Activated T-cell treated with anti-CD3 and anti-CD28 coated beads for 4 hours (primary cell): ENCODE measurements around the gene RASSF4.

Source experiments
- DNase-seq: peaks from one replicate; pipeline ENCODE4 v3.0.0-alpha.2; 2020

The RASSF4 gene

DNA sequence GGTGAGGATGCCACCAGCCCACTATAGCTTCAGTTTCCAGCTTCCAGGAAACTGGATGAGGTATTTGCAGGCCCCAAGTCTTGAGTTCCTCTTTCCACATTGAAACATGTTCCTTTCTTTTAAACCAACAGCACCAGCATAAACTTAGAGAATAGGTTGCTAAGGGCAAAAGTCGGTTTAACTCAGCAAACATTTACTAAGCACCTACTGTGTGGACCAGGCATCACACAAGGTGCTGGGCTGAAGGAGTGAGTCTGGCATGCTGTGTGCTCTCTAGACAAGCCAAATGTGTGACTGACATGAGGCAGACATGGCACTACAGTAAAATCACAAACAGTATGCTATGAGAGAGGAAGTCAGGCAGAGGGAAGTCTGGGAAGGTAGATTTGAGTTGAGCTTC, 11.0 kb upstream of the RASSF4 start:
- DNase-seq = no peak

DNA sequence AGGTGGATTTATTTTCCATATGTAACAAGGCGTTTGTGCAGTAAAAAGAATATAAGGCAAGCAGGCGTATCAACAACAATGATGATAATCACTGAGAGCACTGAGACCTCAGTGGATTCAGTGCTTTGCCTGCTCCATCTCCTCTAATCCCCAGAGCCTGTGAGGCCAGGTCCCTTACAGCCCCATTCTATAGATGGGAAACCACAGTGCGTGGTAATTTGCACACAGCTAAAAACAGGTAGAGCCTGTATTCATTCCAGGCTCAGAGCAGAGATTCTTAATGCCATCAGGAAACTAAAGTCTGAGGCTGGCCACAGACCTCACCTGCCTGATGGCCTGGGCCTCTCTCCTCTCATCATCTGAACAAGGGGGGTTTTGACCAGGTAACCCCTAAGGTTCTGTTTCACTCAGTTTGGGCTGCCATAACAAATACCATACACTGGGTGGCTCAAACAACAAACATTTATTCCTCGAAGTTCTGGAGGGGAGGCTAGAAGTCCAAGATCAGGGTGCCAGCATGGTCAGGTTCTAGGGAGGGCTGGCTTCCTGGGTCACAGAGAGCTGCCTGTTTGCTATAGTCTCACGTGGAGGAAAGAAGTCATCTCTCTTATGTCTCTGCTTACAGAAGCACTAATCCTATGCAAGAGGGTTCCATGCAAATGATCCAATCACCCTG, 10.3 kb upstream of the RASSF4 start:
- DNase-seq = no peak

DNA sequence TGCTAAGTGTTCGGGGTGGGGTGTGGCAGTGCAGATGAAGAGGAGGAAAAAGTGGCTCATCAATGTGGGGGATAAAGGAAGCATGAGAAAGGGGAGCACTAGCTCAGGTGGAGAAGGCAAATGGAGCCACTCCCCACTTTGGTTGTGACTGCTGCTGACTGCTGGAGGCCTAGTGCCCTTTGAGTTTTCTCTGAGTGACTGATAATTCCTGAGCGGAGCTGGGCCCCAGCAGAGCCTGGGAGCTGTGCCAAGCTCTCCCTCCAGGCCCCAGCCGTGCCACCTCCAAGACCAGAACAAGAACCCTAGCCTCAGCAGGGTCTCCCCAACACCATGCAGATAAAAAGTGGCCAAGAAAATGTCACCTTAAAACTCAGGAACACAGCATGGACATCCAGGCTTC, 9.7 kb upstream of the RASSF4 start:
- no peak for DNase-seq

DNA sequence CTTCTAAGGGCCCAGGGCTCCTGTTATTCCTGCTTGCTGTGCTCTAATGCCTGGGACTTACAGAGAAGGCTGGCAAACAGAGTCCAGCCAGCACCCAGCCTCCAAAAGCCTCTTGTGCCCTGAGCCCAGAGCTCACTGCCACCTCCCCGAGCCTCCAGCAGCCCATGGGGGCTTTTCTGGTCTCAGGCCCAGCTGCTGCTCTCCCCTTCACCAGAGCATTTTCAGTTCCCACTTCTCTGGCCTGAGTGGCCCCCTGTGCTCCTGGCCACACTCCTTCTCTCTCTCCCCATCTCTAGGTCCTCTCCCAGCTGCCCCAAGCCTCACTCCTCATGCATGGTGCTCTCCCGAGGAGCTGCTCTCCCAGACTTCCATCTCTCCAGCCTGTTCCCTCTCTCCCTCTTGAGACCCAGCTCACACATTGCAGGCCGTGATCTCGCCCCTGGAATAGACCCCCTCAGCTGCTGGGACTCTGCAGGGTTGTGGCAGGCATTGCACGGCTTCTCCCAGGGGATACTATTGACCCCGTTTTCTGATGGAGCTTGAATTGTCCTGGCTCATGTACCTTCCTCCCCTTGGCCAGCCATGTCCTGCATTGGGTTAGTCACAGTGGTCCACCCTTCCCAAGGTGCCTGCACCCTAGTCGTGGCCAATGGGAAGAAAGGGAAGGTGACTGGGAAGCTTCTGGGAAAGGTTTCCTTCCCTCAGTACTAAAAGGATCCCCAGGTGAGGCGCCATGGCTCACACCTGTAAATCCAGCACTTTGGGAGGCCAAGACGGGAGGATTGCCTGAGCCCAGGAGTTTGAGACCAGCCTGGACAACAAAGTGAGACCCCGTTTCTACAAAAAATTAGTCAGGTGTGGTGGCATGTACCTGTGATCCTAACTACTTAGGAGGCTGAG, 9.0 kb upstream of the RASSF4 start:
- no peak for DNase-seq

- no peak for DNase-seq
Measured at GRCh38 chr10:44951576-44952226, 7.9 kb upstream of the RASSF4 start.

DNA sequence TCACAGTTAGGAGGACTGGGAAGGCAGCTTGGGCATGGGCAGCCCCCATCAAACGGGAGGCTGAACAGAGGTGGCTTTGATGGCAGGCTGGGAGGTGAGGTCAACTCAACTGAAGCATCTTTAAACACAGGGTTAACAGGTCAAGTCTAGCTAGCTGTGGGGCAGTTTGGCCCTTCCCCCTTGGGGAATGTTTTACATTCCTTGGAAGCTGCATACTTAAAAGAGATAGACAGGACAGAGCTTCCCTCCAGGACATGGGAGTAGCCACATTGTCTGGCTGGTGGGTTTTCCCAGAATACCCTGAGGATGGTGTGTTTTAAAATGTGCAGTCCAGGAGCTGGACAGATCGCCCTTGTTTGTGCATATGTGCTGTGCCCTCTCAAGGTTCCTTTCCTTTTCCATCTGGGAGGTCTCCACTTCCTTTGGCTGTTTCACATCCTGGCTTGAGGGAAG, 6.8 kb upstream of the RASSF4 start:
- no peak for DNase-seq

DNA sequence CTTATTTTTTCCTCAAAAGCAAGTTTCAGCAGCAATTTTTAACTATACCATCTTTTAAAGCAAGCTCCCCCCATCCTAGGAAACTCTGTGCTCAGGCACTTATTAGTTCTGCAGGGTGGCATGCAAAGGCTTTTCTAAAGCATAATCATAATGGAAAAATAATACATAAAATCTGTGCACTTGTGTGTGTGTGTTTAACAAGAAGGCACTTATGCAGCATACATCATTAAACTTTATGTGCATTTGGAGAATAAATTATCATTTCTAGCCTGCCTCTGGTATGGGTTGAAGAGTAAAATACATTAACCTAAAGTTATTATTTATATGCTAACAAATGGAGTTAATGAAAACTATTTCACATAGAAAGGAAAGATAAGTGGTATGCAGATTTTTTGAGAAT, 5.6 kb upstream of the RASSF4 start:
- DNase-seq = no peak

- DNase-seq = no peak
Measured at GRCh38 chr10:44954962-44955361, 4.6 kb upstream of the RASSF4 start.

DNA sequence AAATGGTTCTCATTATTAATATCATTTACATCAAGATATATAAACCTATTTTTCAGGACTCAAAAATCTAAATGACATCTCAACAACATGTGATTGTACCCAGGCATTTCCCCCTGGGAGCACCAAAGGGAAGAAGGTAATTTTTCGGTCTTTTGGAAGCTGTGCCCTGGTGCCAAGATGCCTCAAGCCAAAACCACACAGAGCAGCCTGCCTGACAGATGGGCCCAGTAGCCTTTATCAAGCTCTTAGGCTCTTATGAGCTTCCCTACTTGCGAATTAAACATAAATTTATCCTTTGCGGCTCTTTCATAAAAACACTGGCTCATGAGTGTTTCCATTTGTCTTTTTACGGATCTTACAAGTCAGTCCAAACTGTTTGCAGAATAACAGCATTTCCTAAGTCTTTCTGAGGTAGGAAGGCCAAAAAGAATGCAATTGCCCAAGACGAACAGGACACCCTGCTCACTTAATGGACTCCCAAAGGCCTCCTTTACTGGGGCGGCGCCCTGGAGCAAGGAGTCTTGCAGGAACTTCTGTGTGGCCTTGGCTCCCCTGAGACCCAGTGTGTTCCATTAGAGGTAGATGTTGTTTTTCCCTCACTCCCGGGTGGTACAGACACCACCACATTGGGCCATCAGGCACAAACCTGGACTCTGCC, 4.1 kb upstream of the RASSF4 start:
- DNase-seq = no peak

- no peak for DNase-seq
Measured at GRCh38 chr10:44956226-44956625, 3.4 kb upstream of the RASSF4 start.

DNA sequence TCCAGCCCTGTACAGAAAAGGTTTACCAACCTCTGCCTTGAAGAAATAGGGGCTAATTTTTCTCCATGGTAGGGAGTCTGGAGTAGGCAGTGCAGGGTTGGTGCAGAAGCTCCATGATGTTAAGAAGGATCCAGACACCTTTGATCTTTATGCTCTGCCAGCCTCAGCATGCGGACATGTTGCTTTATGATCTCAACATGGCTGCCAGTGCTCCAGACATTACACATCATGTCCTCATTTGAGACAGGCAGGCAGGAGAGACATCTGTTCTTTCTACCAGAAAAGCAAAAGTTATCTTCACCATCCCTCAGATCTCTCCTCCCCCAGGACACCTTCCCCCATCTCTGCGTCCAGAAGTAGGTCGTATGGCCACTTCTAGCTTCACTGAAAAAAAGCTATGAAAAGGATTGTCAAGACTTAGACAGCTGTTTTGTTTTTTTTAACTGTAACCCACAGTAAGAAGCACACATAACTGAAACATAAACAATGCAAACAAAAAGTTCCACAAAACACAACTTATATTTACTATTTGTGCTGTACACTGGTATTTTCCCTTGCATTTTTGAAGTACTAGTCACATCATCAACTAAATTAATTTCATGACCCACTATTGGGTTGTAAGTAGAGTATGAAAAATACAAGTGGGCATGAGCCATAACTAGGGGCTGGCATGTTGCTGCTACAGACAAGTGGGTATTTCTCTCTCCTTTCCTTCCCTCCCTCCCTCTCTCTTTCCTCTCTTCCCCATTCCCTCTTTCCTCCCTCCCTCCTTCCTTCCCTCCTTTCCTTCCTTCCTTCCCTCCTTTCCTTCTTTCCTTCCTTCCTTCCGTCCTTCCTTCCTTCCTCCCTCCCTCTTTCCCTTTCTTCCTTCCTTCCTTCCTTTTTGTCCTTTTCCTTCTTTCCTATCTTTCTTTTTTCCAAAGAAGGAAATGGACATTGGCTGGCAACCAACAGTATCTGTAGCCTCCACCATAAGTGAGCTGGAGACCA, 2.6 kb upstream of the RASSF4 start:
- no peak for DNase-seq

GRCh38 chr10:44958196-44958897, 1.3 kb upstream of the RASSF4 start:
- DNase-seq = no peak

GRCh38 chr10:44958898-44959246, 730 bp upstream of the RASSF4 start:
- no peak for DNase-seq

DNA sequence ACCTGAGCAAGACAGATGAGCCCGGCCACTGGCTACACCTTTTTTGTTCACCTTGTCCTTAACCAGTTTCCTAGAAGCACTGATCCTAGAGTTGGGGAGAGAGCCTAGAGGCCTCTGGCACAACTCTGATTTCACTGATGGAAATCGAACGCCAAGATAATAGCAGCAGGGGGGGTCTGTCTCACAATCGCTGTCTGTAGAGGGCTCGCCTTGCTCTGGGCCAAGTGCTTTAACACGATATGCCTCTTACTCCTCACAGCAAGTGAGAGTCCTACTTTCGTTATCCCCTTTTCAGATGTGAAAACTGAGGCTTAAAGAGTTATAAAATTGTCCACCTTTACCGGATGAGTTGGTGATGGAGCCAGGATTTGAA, 472 bp downstream of the RASSF4 start:
- no peak for DNase-seq

- no peak for DNase-seq
Measured at GRCh38 chr10:44960482-44961229, 1.1 kb downstream of the RASSF4 start.

DNA sequence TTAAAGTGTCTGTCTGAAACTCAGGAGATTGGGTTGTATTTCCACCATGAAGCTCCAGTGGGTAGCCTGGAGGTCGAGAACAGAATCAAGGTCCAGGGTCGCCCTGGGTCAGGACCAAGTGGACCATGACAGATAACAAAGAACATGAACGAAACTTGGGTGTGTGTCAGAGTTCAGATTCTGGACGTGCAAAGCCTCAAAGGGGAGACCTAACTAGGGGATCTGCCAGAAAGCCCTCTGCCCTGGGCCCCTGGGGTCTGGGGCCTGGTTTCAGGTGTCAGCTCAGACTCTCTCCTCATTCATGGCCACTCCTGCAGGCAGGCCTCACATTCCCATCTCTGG, 1.6 kb downstream of the RASSF4 start:
- DNase-seq = no peak

DNA sequence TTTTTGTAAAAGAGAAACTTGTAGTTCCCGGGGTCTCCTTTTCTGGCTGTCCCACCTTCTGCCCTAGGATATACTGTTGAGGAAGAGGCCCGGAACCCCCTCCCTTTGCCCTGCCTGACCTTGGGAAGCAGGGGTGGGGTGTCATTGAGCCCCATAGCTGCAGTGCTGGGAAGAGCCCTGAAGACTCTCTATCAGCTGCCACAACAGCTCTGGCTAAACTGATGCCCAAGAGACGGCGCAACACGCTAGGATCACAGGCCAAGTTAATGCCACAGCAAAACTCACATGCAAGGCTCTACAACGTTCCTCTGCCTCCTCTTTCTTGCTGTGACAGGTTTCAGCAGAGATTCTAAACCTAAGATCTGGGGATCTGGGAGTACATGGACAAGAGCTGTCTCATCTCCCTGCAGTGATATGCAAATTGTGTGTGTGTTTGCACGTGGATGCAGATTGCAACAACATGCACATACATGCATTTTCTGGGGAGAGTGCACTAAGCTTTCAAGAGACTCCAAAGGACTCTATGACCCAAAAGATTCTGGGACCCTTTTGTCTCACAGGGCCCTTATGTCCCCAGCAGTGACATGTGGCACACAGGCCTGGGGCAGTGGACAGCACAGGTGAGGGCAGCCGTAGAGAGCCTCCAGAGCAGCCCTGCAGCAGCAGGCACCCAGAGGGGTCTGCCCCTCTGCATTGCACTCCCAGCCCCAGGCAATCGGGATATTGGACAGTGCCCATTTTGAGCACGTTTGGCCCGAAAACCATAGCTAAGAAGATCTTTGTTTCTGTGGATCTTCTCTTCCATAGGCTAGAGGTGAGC, 2.5 kb downstream of the RASSF4 start:
- DNase-seq = no peak

- DNase-seq = no peak
Measured at GRCh38 chr10:44962870-44963738, 3.5 kb downstream of the RASSF4 start.
